WERI-Rb-1 (cell line): Measurements from ENCODE around the gene RBMS1.

ENCODE experiments used
- DNase-seq: peaks from one replicate; pipeline ENCODE4 v3.0.0-alpha.2; 2020
- H3K27ac ChIP-seq: fragments of 250-450 bp; sonication (Bioruptor Pico); 2 replicates; pipeline ENCODE4 v1.5.1; 2020; ENCODE audit warnings: mild to moderate bottlenecking, moderate library complexity
- H3K27me3 ChIP-seq: fragments of 250-450 bp; sonication (Bioruptor Pico); 2 replicates; pipeline ENCODE4 v1.5.1; 2021; ENCODE audit warnings: mild to moderate bottlenecking, low read depth, moderate library complexity; ENCODE audit not compliant: insufficient read depth, severe bottlenecking
- H3K36me3 ChIP-seq: fragments of 250-450 bp; sonication (Bioruptor Pico); 2 replicates; pipeline ENCODE4 v1.5.1; 2020; ENCODE audit warnings: mild to moderate bottlenecking, moderate library complexity
- H3K4me3 ChIP-seq: 2 replicates; pipeline ENCODE4 v1.5.1; 2011; ENCODE audit warnings: low read depth, mild to moderate bottlenecking, control low read depth, low read length
- H3K9me3 ChIP-seq: fragments of 250-450 bp; sonication (Bioruptor Pico); 2 replicates; pipeline ENCODE4 v1.5.1; 2021; ENCODE audit warnings: mild to moderate bottlenecking, moderate library complexity; ENCODE audit not compliant: severe bottlenecking
- TF ChIP-seq, protein P1 (sequence below): IDR thresholded peaks from 2 replicates; pipeline ENCODE4 v1.5.1; 2011; ENCODE audit warnings: low read depth, mild to moderate bottlenecking, control low read depth, inconsistent platforms, low read length

Gene RBMS1

GRCh38 chr2:160479269-160479668, 14.3 kb downstream of the RBMS1 start:
- TF ChIP-seq, protein P1, sequence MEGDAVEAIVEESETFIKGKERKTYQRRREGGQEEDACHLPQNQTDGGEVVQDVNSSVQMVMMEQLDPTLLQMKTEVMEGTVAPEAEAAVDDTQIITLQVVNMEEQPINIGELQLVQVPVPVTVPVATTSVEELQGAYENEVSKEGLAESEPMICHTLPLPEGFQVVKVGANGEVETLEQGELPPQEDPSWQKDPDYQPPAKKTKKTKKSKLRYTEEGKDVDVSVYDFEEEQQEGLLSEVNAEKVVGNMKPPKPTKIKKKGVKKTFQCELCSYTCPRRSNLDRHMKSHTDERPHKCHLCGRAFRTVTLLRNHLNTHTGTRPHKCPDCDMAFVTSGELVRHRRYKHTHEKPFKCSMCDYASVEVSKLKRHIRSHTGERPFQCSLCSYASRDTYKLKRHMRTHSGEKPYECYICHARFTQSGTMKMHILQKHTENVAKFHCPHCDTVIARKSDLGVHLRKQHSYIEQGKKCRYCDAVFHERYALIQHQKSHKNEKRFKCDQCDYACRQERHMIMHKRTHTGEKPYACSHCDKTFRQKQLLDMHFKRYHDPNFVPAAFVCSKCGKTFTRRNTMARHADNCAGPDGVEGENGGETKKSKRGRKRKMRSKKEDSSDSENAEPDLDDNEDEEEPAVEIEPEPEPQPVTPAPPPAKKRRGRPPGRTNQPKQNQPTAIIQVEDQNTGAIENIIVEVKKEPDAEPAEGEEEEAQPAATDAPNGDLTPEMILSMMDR = no peak
- Histone ChIP-seq H3K27ac (no peak overlapping the region), H3K36me3 (no peaks in the 10 kb centered on the region), H3K9me3 (no peaks in the 10 kb centered on the region), H3K27me3 (no peaks in the 10 kb centered on the region), H3K4me3 (no peak overlapping the region)
- DNase-seq = no peak

DNA sequence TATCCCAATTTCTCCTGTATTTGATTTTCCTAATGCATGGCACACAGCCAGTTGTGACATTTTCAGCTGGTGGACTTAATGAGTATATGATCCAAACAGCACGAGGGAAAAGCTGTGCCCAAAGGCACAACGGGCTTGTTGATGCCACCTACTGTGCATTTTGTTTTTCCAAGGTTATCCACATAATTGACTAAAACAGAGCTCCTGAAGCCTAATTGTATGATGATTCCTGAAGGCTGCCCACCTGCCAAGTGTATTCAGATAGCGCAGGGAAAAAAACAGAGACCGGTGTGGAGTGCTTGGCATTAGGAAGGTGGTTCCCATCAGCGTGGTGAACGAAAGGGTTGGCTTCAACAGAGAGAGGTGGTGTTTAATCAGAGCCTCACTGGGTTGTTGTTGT, 14.9 kb downstream of the RBMS1 start:
- Histone ChIP-seq H3K4me3 (no peak overlapping the region), H3K36me3 (no peaks in the 10 kb centered on the region), H3K27ac (no peak overlapping the region), H3K27me3 (no peaks in the 10 kb centered on the region), H3K9me3 (no peaks in the 10 kb centered on the region)
- DNase-seq = no peak
- TF ChIP-seq, protein P1 = no peak

DNA sequence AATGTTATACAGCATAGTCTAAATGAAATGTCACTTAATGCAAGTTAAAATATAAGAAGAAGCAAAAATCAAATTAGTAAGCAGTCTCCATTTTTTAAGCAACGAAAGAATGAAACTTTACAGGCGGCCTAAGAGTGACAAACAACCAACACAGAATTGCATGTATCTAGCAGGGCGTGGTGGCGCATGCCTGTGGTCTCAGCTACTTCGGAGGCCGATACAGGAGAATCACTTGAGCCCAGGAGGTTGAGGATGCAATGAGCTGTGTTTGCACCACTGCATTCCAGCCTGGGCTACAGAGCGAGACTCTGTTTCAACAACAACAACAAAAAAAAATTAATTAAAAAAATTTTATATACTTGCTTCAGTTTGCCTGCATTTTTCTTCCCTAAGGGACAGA, 16.6 kb downstream of the RBMS1 start:
- H3K36me3 ChIP-seq = no peaks in the 10 kb centered on the region
- DNase-seq = no peak
- no peak overlapping the region for H3K4me3 ChIP-seq
- no peaks in the 10 kb centered on the region for H3K9me3 ChIP-seq
- TF ChIP-seq, protein P1 = no peak
- no peaks in the 10 kb centered on the region for H3K27me3 ChIP-seq
- no peak overlapping the region for H3K27ac ChIP-seq

DNA sequence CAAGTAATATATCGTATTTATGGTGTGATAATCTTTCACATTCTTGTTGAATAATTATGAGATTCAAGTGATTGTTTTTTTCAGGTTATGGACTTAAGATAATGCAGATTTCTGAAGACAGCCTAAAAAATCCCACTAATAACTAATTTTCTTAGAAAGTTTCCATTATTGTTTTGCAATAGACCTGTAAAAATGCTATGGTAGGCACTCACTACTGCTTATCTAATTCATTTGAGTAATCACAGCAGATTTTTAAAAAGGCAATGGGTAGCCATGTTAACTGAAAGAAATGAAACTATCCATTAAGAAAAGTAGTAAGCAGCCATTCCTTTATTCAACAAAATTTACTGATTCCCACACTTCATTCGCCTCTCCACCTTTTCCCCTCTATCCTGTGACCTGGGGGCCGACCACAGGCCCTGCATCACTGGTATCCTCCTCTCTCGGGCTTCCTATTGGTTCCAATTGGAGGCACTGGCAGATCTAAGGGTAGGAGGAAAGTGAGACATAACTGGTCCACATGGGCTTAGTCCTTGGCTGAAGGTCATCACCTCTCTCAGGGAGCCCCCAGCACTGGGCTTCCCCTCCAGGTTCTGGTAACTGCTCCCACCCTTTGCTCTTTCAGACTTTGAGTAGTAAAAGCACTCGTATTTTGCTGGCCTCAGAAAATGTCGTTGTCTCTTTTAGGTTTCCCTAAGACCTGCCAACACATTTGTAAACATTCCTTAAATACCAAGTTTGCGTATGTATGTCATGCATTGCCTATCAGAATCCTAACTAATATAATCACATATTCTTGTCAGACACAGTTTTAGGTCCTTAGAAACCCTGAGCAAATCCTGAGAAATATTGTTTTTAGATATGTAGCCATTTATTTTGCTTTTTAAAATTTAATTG, 18.5 kb downstream of the RBMS1 start:
- DNase-seq = no peak
- Histone ChIP-seq H3K9me3 (no peaks in the 10 kb centered on the region), H3K27ac (no peak overlapping the region), H3K4me3 (no peak overlapping the region), H3K27me3 (no peaks in the 10 kb centered on the region), H3K36me3 (no peaks in the 10 kb centered on the region)
- TF ChIP-seq, protein P1 = no peak

- Histone ChIP-seq H3K4me3 (no peak overlapping the region), H3K36me3 (no peaks in the 10 kb centered on the region), H3K27me3 (no peaks in the 10 kb centered on the region), H3K9me3 (no peaks in the 10 kb centered on the region), H3K27ac (no peak overlapping the region)
- TF ChIP-seq, protein P1 = no peak
- DNase-seq = no peak
These were observed 19.3 kb downstream of the RBMS1 start for GRCh38 chr2:160474319-160474645.
